ENCODE data around the gene VWA7.

- no peak for TF ChIP-seq CTCF (IDR thresholded peaks at IDR 0.05; ENCODE audit: borderline replicate concordance, extremely low read depth, low read length, poor library complexity, severe bottlenecking)
- no peak for TF ChIP-seq EZH2 (IDR thresholded peaks at IDR 0.05; ENCODE audit: borderline replicate concordance, low read depth, low read length, severe bottlenecking)
Measured at GRCh38 chr6:31822036-31822821, 45.1 kb upstream of the VWA7 start.

Data from DND-41 (cell line).